ENCODE data around the gene RCCD1.

The RCCD1 gene

DNA sequence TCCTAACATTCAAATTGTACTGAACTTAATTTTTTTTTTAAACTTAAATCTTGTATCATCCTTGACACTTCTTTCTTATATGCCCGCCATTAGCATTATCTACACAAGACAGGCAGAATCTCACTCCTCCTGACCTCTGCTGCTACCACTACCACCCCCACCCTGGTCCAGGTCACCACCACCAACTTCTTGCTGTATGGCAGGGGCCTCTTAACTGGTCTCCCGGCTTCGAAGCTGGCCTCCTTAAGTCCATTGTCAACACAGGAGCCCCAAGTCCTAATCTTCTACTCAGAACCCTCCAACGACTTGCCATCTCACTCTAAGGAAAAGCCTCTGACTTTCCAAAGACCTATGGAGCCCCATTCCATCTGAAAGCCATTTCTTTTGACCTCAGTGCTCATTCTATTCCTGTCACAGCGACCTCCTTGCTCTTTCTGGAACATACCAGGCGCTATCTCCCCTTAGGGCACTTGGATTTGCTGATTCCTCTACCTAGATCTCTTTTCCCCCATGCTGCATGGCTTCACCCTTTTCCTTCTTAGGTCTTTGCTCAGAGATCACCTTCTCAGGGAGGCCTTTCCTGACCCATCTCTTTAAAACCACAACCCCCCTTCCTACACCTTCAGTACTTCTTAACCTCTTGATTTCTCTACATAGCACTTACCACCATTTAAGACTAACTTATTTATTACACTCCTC is 37.1 kb downstream of the RCCD1 start:
- TF ChIP-seq, protein P1, sequence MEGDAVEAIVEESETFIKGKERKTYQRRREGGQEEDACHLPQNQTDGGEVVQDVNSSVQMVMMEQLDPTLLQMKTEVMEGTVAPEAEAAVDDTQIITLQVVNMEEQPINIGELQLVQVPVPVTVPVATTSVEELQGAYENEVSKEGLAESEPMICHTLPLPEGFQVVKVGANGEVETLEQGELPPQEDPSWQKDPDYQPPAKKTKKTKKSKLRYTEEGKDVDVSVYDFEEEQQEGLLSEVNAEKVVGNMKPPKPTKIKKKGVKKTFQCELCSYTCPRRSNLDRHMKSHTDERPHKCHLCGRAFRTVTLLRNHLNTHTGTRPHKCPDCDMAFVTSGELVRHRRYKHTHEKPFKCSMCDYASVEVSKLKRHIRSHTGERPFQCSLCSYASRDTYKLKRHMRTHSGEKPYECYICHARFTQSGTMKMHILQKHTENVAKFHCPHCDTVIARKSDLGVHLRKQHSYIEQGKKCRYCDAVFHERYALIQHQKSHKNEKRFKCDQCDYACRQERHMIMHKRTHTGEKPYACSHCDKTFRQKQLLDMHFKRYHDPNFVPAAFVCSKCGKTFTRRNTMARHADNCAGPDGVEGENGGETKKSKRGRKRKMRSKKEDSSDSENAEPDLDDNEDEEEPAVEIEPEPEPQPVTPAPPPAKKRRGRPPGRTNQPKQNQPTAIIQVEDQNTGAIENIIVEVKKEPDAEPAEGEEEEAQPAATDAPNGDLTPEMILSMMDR (IDR thresholded peaks at IDR 0.05; ENCODE audit: control extremely low read depth, extremely low read depth, low read depth, missing control alignments) = no peak
- no peak for DNase-seq (ENCODE audit: extremely low spot score)
- ChIA-PET POLR2A (no interaction called here), CTCF (interaction anchor here (1.6 kb wide), 1 partner anchor 41 kb away, joined by 4 read pairs; no protein-coding TSS in a partner anchor)

DNA sequence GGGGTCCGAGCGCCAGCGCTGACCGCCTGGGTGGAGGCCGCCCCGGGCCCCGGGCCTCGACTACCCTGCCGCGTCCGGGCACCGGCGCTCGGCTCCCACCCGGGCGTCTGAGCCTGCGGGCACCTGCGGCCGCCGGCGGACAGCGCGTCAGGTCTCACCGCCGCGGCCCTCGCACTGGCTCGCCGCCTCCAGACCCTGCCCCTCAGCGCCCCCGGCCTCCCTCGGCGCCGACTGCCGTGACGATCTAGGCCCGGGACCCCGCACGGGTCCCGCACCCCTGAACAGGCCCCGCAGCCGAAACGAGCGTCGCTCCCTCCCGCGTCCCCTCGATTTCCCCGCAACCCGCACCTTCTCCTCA is 39.4 kb downstream of the RCCD1 start:
- ChIA-PET CTCF (interaction anchor here (1.0 to 1.2 kb wide), 2 partner anchors 11 to 61 kb away, joined by 3 read pairs; no protein-coding TSS in a partner anchor), POLR2A (interaction anchor here (0.7 kb wide), 1 partner anchor 1148 kb away, joined by 3 read pairs; no protein-coding TSS in a partner anchor)
- TF ChIP-seq, protein P1 (IDR thresholded peaks at IDR 0.05; ENCODE audit: control extremely low read depth, extremely low read depth, low read depth, missing control alignments) = no peak
- peak; percentile 34 for DNase-seq (ENCODE audit: extremely low spot score)

DNA sequence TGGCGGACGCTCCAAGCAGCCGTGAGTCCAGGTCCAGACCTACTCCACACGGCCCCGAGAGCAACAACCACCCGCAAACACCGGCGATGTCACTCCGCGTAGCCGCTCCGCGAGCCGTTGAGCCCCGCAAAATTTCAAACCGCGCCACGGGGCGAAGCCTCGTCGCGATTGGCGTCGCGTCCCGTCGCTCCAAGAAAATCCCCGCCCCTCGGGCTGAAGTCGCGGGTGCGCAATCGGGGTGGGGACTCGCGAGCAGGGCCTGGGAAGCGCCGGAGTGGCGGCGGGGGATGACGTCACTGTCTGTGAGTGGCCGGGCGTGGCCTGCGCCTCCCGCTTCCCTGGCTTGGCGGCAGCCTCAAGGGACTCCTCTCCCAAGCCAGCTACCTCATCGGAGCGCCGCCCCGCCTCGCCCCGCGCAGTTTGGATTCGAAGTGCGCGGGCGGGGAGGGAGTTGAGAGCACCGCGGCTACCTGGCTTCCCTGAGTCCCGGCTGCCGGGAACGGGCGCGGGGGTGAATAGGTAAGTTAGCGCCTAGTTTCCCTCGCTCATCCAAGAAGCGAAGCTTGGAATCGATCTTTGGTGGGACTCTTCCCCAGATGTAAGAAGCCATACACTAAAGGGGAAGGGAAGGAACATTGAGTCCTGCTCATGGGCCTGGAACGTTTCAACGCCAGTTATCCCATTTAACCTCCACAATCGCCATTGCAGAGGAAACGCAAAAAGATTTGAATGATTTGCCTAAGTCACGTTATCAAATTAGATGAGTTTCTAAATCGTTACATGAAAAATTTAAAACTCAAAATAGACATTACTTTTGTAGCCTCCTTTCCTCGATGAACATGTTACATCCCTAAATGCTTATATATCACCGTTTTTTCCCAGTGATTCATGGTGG is 40.0 kb downstream of the RCCD1 start, which contains the start of gene PRC1:
PRC1 (minus strand) TSS at position 119 of the 895 bp plus-strand sequence; CDS start at position 1, 118 bp downstream.
- peak; percentile 100 for DNase-seq (ENCODE audit: extremely low spot score)
- ChIA-PET POLR2A (interaction anchor here (0.7 kb wide), 1 partner anchor 1148 kb away, joined by 3 read pairs; no protein-coding TSS in a partner anchor), CTCF (interaction anchor here (1.0 to 1.2 kb wide), 2 partner anchors 12 to 62 kb away, joined by 3 read pairs; no protein-coding TSS in a partner anchor)
- TF ChIP-seq, protein P1 (IDR thresholded peaks at IDR 0.05; ENCODE audit: control extremely low read depth, extremely low read depth, low read depth, missing control alignments) = no peak

DNA sequence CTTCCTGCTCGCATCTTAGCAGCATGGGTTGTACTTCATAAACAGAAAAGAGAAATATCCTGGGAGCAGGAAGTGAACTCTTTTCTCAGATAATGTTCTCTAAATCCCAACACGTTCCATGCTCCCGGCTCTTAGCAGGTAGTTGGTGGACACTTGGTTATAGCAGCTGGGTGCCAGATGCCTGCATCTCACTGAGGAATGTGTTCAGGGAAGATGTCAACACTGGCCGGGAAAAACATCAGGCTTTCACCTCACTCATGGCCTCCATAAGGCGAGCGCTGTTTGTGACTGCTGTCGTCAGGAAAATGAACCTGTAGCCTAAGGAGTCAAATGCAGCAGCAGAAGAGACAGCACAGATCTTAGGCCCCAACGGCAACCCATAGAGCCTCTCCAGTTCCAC is 44.1 kb downstream of the RCCD1 start:
- TF ChIP-seq, protein P1 (IDR thresholded peaks at IDR 0.05; ENCODE audit: control extremely low read depth, extremely low read depth, low read depth, missing control alignments) = no peak
- no peak for DNase-seq (ENCODE audit: extremely low spot score)
- ChIA-PET POLR2A (no interaction called here), CTCF (interaction anchor here (1.7 kb wide), 1 partner anchor 12 kb away, joined by 7 read pairs; no protein-coding TSS in a partner anchor)

- TF ChIP-seq, protein P1 (IDR thresholded peaks at IDR 0.05; ENCODE audit: control extremely low read depth, extremely low read depth, low read depth, missing control alignments) = no peak
- ChIA-PET CTCF (interaction anchor here (1.5 kb wide), 1 partner anchor 32 kb away, joined by 4 read pairs; no protein-coding TSS in a partner anchor), POLR2A (no interaction called here)
- DNase-seq (ENCODE audit: extremely low spot score) = no peak
Observed at GRCh38 chr15:91001209-91001608, 46.5 kb downstream of the RCCD1 start.

- POLR2A ChIA-PET = no interaction called here
Observed at GRCh38 chr15:91007266-91007665, 52.6 kb downstream of the RCCD1 start.

More at GRCh38 chr15:91007266-91007665, 52.6 kb downstream of the RCCD1 start:
- CTCF ChIA-PET = interaction anchor here (1.2 to 2.2 kb wide), 4 partner anchors 11 to 50 kb away, joined by 3 to 11 read pairs (median 8); partner anchors contain the start of gene VPS33B
- TF ChIP-seq, protein P1 (IDR thresholded peaks at IDR 0.05; ENCODE audit: control extremely low read depth, extremely low read depth, low read depth, missing control alignments) = no peak
- DNase-seq (ENCODE audit: extremely low spot score) = no peak

All from GM10248 (cell line).